Gastrocnemius medialis (tissue), 4 donors: ENCODE results near the gene SLFN5. TPM values are rescaled to one million over a fixed set of nuclear protein-coding genes. Genes with fewer than 3 reads are reported as not detected.
"Not testable (repeated sequence)": the region's sequence is repeated elsewhere in the genome, so short reads cannot be mapped to it uniquely, and the experiment has no call there.

ENCODE experiments used
- ATAC-seq, 2 donors: fragments of 150-250 bp; one replicate each; pipeline ENCODE4 v1.9.1; 2016
- DNase-seq, 2 donors: peaks; one replicate each; pipeline ENCODE4 v3.0.0-alpha.2; 2019
- H3K27ac ChIP-seq, 4 donors: fragments of 200-600 bp; sonication (generic); 1 replicate in 1 of 4; 2 replicates in 3 of 4; pipeline ENCODE4 v1.5.1; 2016 to 2018; ENCODE audit warnings: mild to moderate bottlenecking in 2 of 4, moderate library complexity in 1 of 4
- H3K27me3 ChIP-seq, 3 donors: fragments of 200-600 bp; sonication (generic) in 2 of 3; 1 replicate in 1 of 3; 2 replicates in 2 of 3; pipeline versions ENCODE4 v1.5.1 to v1.6.0; 2016 to 2019; ENCODE audit warnings: mild to moderate bottlenecking in 1 of 3, moderate library complexity in 1 of 3
- H3K36me3 ChIP-seq, 2 donors: fragments of 200-600 bp; sonication (generic) in 1 of 2; one replicate each; pipeline ENCODE4 v1.5.1; 2017 to 2018
- H3K4me1 ChIP-seq, 2 donors: fragments of 200-600 bp; sonication (generic) in 1 of 2; one replicate each; pipeline ENCODE4 v1.5.1; 2016 to 2017; ENCODE audit warnings: mild to moderate bottlenecking in 2 of 2
- H3K4me3 ChIP-seq, 4 donors: fragments of 200-600 bp; sonication (generic) in 3 of 4; 1 replicate in 1 of 4; 2 replicates in 3 of 4; pipeline ENCODE4 v1.5.1; 2016 to 2019; ENCODE audit warnings: mild to moderate bottlenecking in 2 of 4
- H3K9me3 ChIP-seq, 3 donors: fragments of 200-600 bp; sonication (generic) in 2 of 3; 1 replicate in 1 of 3; 2 replicates in 2 of 3; pipeline ENCODE4 v1.5.1; 2016 to 2019
- CTCF ChIP-seq, 5 experiments: fragments of 450-650 bp in 3 of 5; fragments of 200-600 bp in 2 of 5; sonication (generic) in 2 of 5; IDR thresholded peaks in 4 of 5; conservative IDR thresholded peaks in 1 of 5; 1 replicate in 4 of 5; 2 replicates in 1 of 5; pipeline ENCODE4 v1.5.1; 2016 to 2019; ENCODE audit warnings: antibody characterized with exemption in 5 of 5, mild to moderate bottlenecking in 3 of 5, moderate library complexity in 3 of 5
- POLR2A ChIP-seq, 2 donors: fragments of 450-650 bp; IDR thresholded peaks; one replicate each; pipeline ENCODE4 v1.6.1; 2017; ENCODE audit warnings: antibody characterized with exemption in 2 of 2, mild to moderate bottlenecking in 2 of 2, moderate library complexity in 2 of 2
- in situ Hi-C, 4 donors: fragments of 200-750 bp; cut with MboI; loops; one replicate each; pipeline versions ENCODE4 v1.15.0 to v1.8.0; 2017; ENCODE audit warnings: low sequenced_read_pairs in 4 of 4
- intact Hi-C: fragments of 100-400 bp; cut with DNase I; formaldehyde crosslinking; loops from one replicate; pipeline ENCODE4 v1.15.1; 2023; ENCODE audit warnings: low total_unique reads
- total RNA-seq, 4 donors: library from RNA; depleted of rRNA; stranded (reverse); fragments of >200 nt; gene quantifications; one replicate each; pipeline versions ENCODE4 v1.1.0 to v1.2.3, GENCODE V29; 2016

SLFN5 gene
- total RNA-seq, 4 donors from 2014 or later: 25.3 to 79.3 (median 37.4) TPM

- no peak for ATAC-seq
- Histone ChIP-seq H3K36me3 (no peaks in the 10 kb centered on the region), H3K27ac (no peak overlapping the region), H3K4me3 (no peak overlapping the region), H3K27me3 (no peaks in the 10 kb centered on the region), H3K4me1 (no peaks in the 10 kb centered on the region), H3K9me3 (no peaks in the 10 kb centered on the region)
- intact Hi-C loops: no loop called here
- in situ Hi-C loops: no loop called here
- no peak for DNase-seq
- TF ChIP-seq POLR2A (IDR thresholded peaks at IDR 0.05): no peak
- no peak for TF ChIP-seq CTCF (IDR thresholded peaks at IDR 0.05 in 4 of 5, conservative IDR thresholded peaks at IDR 0.05 in 1 of 5)
Observed at GRCh38 chr17:35299135-35299534, 56.3 kb downstream of the SLFN5 start.

GRCh38 chr17:35309345-35309744 lies 66.5 kb downstream of the SLFN5 start:
- ATAC-seq, intact Hi-C loops, H3K27me3 ChIP-seq, DNase-seq, H3K4me3 ChIP-seq, H3K9me3 ChIP-seq, H3K36me3 ChIP-seq, H3K27ac ChIP-seq, in situ Hi-C loops: not testable (repeated sequence)
- H3K4me1 ChIP-seq: peaks cover 10 to 15% of the 10 kb centered on the region in 2 donors

GRCh38 chr17:35312346-35312745 lies 69.5 kb downstream of the SLFN5 start:
- Histone ChIP-seq H3K27ac (peak overlapping the region in 1 of 4 donors; percentile 88), H3K4me1 (peaks cover 18 to 34% of the 10 kb centered on the region in 2 donors), H3K36me3 (no peaks in the 10 kb centered on the region), H3K27me3 (no peaks in the 10 kb centered on the region), H3K9me3 (no peaks in the 10 kb centered on the region), H3K4me3 (no peak overlapping the region)
- no peak for DNase-seq
- ATAC-seq: no peak
- intact Hi-C loops (loop anchor here (1.0 to 2.0 kb wide), 3 partner anchors 60 to 434 kb away; partner anchors contain the start of gene SLFN11), in situ Hi-C loops (loop anchor here (5.0 to 10.0 kb wide), 3 partner anchors 220 to 432 kb away; partner anchors contain the start of gene SLFN12L (in 2 of the 4))
- no peak for TF ChIP-seq CTCF (IDR thresholded peaks at IDR 0.05 in 4 of 5, conservative IDR thresholded peaks at IDR 0.05 in 1 of 5)
- no peak for TF ChIP-seq POLR2A (IDR thresholded peaks at IDR 0.05)

- peak overlapping the region; percentile 52 to 69 (median 56) for H3K4me3 ChIP-seq
- H3K4me1 ChIP-seq: peaks cover 18 to 39% of the 10 kb centered on the region in 2 donors
- peak overlapping the region; percentile 79 to 88 (median 85) for H3K27ac ChIP-seq
- in situ Hi-C loops: loop anchor here (5.0 to 10.0 kb wide), 3 partner anchors 219 to 432 kb away; partner anchors contain the start of gene SLFN12L (in 2 of the 4)
- ATAC-seq (peak; percentile 64 to 86), DNase-seq (peak; percentile 53 to 58)
- intact Hi-C loops: loop anchor here (1.0 to 2.0 kb wide), 4 partner anchors 60 to 434 kb away; partner anchors contain the start of gene SLFN11
- no peaks in the 10 kb centered on the region for H3K36me3 ChIP-seq
- no peaks in the 10 kb centered on the region for H3K27me3 ChIP-seq
- peak; percentile 67 to 85 (median 80) for TF ChIP-seq CTCF (IDR thresholded peaks at IDR 0.05 in 4 of 5, conservative IDR thresholded peaks at IDR 0.05 in 1 of 5)
- peak; percentile 18 to 72 for TF ChIP-seq POLR2A (IDR thresholded peaks at IDR 0.05)
- H3K9me3 ChIP-seq: no peaks in the 10 kb centered on the region
Observed at GRCh38 chr17:35312790-35313711, 70.2 kb downstream of the SLFN5 start.
